ENCODE measurements around the gene CCDC122. TPM values are rescaled to one million over a fixed set of nuclear protein-coding genes. Genes with fewer than 3 reads are reported as not detected.

Gene CCDC122
- total RNA-seq, 6 donors from 2014 or later, result 3.5 to 52.4 (median 4.4) TPM

DNA sequence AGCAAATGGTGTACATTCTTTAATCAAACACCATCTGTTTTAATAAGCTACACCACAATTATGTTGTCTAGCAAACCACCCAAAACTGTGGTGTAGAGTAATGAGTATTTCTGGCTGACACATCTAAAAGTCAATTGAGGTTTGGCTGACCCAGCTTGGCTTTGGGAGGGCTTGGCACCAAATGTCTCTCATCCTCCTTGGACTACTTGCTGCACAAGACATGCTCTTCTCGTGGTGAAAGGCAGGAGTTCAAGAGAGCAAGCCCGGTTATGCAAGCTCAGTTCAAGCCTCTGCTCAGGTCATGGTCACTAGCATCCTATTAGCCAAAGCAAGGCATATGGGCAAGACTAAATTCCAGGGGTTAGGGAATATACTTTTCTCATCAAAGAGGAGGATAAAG lies 37.3 kb upstream of the CCDC122 start:
- no peak overlapping the region for H3K4me3 ChIP-seq
- DNase-seq (no peak), ATAC-seq (ENCODE audit: low FRiP score in 2 of 2) (no peak)
- no peaks in the 10 kb centered on the region for H3K27me3 ChIP-seq
- H3K4me1 ChIP-seq, result no peaks in the 10 kb centered on the region
- H3K27ac ChIP-seq, result no peak overlapping the region
- WGBS, 2 donors, result 50 to 54% methylated on average over 2 of the region's 2 CpGs
- no peaks in the 10 kb centered on the region for H3K9me3 ChIP-seq
- no peak for TF ChIP-seq POLR2AphosphoS5 (IDR thresholded peaks at IDR 0.05)
- no peak for TF ChIP-seq EP300 (IDR thresholded peaks at IDR 0.05)
- TF ChIP-seq POLR2A (IDR thresholded peaks at IDR 0.05), result no peak
- TF ChIP-seq, protein P1, sequence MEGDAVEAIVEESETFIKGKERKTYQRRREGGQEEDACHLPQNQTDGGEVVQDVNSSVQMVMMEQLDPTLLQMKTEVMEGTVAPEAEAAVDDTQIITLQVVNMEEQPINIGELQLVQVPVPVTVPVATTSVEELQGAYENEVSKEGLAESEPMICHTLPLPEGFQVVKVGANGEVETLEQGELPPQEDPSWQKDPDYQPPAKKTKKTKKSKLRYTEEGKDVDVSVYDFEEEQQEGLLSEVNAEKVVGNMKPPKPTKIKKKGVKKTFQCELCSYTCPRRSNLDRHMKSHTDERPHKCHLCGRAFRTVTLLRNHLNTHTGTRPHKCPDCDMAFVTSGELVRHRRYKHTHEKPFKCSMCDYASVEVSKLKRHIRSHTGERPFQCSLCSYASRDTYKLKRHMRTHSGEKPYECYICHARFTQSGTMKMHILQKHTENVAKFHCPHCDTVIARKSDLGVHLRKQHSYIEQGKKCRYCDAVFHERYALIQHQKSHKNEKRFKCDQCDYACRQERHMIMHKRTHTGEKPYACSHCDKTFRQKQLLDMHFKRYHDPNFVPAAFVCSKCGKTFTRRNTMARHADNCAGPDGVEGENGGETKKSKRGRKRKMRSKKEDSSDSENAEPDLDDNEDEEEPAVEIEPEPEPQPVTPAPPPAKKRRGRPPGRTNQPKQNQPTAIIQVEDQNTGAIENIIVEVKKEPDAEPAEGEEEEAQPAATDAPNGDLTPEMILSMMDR (IDR thresholded peaks at IDR 0.05), result no peak
- no peaks in the 10 kb centered on the region for H3K36me3 ChIP-seq

DNA sequence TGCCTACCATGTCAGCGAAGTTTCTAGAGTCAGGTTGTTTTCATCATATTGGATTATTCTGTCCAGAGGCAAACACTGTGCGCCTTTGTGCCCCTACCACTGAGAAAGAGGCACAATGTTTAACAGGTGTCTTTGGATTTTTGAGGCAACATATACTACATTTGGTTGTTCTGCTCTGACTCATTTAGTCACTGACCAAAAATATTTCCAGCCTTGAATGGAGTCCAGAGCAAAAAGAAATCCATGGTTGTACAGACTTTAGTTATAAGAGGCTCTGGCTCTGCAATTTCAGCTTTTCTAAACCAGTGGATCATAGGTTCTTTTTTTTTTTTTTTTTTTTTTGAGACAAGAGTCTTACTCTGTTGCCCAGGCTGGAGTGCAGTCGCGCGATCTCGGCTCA lies 35.9 kb upstream of the CCDC122 start:
- H3K4me3 ChIP-seq, result no peak overlapping the region
- no peaks in the 10 kb centered on the region for H3K4me1 ChIP-seq
- H3K27ac ChIP-seq, result no peak overlapping the region
- H3K27me3 ChIP-seq, result no peaks in the 10 kb centered on the region
- ATAC-seq (ENCODE audit: low FRiP score in 2 of 2) (no peak), DNase-seq (no peak)
- WGBS, 2 donors, result 77 to 85% methylated on average over 6 of the region's 6 CpGs
- H3K36me3 ChIP-seq, result no peaks in the 10 kb centered on the region
- TF ChIP-seq, protein P1 (IDR thresholded peaks at IDR 0.05), result no peak
- H3K9me3 ChIP-seq, result no peaks in the 10 kb centered on the region

DNA sequence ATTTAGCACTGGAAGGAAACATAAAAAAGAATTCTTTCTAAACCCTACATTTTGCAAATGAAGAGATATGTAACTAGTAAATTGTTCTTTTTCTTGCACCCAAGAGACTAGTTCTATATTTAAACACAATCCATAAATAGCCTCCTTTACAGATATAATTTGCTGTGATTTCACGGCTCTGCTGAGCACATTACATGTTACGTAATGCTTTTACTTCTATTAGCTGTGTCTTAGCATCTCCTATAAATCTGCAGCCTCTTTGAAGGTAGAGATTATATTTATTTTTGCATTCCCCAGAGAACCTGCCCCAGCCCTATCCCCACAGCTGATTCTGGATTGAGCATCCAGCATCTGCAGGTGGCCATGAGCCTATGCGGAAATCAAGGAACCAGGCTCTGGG lies 32.3 kb upstream of the CCDC122 start:
- Histone ChIP-seq H3K4me3 (no peak overlapping the region), H3K27me3 (no peaks in the 10 kb centered on the region), H3K27ac (no peak overlapping the region), H3K4me1 (no peaks in the 10 kb centered on the region), H3K9me3 (no peaks in the 10 kb centered on the region), H3K36me3 (no peaks in the 10 kb centered on the region)
- TF ChIP-seq, protein P1 (IDR thresholded peaks at IDR 0.05), result no peak
- TF ChIP-seq POLR2AphosphoS5 (IDR thresholded peaks at IDR 0.05), result no peak
- TF ChIP-seq POLR2A (IDR thresholded peaks at IDR 0.05), result no peak
- TF ChIP-seq EP300 (IDR thresholded peaks at IDR 0.05), result no peak
- DNase-seq, result no peak
- ATAC-seq (ENCODE audit: low FRiP score in 2 of 2), result no peak
- WGBS, 2 donors, result 86 to 87% methylated on average over 2 to 3 of the region's 3 CpGs

DNA sequence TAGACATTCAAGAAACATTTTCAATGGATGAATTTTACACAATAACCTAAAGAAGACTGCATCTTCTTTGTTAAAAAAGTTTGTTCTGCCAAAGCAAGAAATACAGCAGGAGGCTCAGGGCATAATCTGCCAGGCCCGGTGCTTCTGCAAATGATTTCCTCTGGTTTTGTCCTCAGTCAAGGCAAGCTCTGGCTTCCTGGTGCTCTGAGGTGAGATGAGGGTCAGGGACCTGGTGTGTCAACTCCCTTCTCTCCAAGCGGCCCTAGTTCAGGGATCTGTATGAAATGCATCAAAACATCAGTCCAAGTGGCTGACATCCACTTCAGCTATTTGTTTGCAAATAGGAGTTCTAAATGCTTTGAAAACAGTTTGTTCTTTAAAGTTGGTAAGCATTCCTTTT lies 31.7 kb upstream of the CCDC122 start:
- H3K27ac ChIP-seq, result no peak overlapping the region
- DNase-seq (no peak), ATAC-seq (ENCODE audit: low FRiP score in 2 of 2) (no peak)
- no peaks in the 10 kb centered on the region for H3K4me1 ChIP-seq
- no peaks in the 10 kb centered on the region for H3K27me3 ChIP-seq
- H3K9me3 ChIP-seq, result no peaks in the 10 kb centered on the region
- H3K36me3 ChIP-seq, result no peaks in the 10 kb centered on the region
- TF ChIP-seq POLR2A (IDR thresholded peaks at IDR 0.05) (no peak), POLR2AphosphoS5 (IDR thresholded peaks at IDR 0.05) (no peak), EP300 (IDR thresholded peaks at IDR 0.05) (no peak)
- TF ChIP-seq, protein P1 (IDR thresholded peaks at IDR 0.05), result no peak
- 56% methylated on average over 2 of the region's 2 CpGs for WGBS, 2 donors
- no peak overlapping the region for H3K4me3 ChIP-seq

DNA sequence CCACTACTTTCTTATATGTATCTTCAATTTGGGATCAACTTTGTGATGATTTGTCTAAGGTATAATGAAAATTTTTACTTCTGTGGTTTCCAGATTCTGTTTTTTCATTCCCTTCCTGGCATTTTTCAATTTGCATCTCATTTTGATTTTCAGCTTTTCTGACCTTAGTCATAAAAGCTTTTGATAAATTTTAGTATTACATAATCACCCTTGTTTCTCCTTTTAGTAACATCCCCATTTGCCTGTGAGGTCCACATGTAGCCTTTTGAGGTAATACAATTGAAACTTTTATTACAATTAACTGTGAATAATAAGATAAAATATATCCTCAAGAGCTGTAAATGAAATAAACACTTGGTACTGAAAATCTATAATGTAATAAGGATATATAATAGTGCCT lies 31.3 kb upstream of the CCDC122 start:
- H3K27ac ChIP-seq, result no peak overlapping the region
- DNase-seq (no peak), ATAC-seq (ENCODE audit: low FRiP score in 2 of 2) (no peak)
- H3K4me3 ChIP-seq, result no peak overlapping the region
- H3K9me3 ChIP-seq, result no peaks in the 10 kb centered on the region
- no peaks in the 10 kb centered on the region for H3K36me3 ChIP-seq
- TF ChIP-seq POLR2AphosphoS5 (IDR thresholded peaks at IDR 0.05) (no peak), EP300 (IDR thresholded peaks at IDR 0.05) (no peak), POLR2A (IDR thresholded peaks at IDR 0.05) (no peak)
- TF ChIP-seq, protein P1 (IDR thresholded peaks at IDR 0.05), result no peak
- no peaks in the 10 kb centered on the region for H3K27me3 ChIP-seq
- H3K4me1 ChIP-seq, result no peaks in the 10 kb centered on the region
